CD14-positive monocyte (primary cell): ENCODE data around the gene PROC. TPM values are rescaled to one million over a fixed set of nuclear protein-coding genes. Genes with fewer than 3 reads are reported as not detected.

ENCODE experiments used
- DNase-seq, 3 donors: peaks; one replicate each; pipeline ENCODE4 v3.0.0-alpha.2; 2011 to 2022
- H2AFZ ChIP-seq: 2 replicates; pipeline ENCODE4 v1.6.0; 2012; ENCODE audit warnings: mild to moderate bottlenecking, low read depth, low read length, inconsistent platforms; ENCODE audit not compliant: insufficient read depth, poor library complexity, severe bottlenecking
- H3K27ac ChIP-seq, 2 donors: 1 replicate in 1 of 2; 2 replicates in 1 of 2; pipeline ENCODE4 v1.5.1; 2012 to 2013; ENCODE audit warnings: low read length in 2 of 2, control low read depth in 1 of 2, inconsistent platforms in 1 of 2, low read depth in 1 of 2, mild to moderate bottlenecking in 1 of 2
- H3K27me3 ChIP-seq, 2 donors: one replicate each; pipeline versions ENCODE4 v1.6.0 to v1.6.1; 2011 to 2013; ENCODE audit warnings: low read length in 2 of 2; ENCODE audit not compliant: control insufficient read depth in 2 of 2, insufficient read depth in 2 of 2
- H3K36me3 ChIP-seq, 2 donors: replicated peaks in 1 of 2; 1 replicate in 1 of 2; 2 replicates in 1 of 2; pipeline versions ENCODE4 v1.5.1 to v1.6.1; 2012 to 2013; ENCODE audit warnings: low read length in 2 of 2, control low read depth in 1 of 2, inconsistent platforms in 1 of 2, mild to moderate bottlenecking in 1 of 2; ENCODE audit not compliant: insufficient read depth in 2 of 2, control insufficient read depth in 1 of 2
- H3K4me1 ChIP-seq, 2 donors: 1 replicate in 1 of 2; 2 replicates in 1 of 2; pipeline versions ENCODE4 v1.5.1 to v1.6.1; 2012 to 2013; ENCODE audit warnings: low read length in 2 of 2, control low read depth in 1 of 2, inconsistent platforms in 1 of 2, mild to moderate bottlenecking in 1 of 2, moderate library complexity in 1 of 2; ENCODE audit not compliant: insufficient read depth in 2 of 2, control insufficient read depth in 1 of 2
- H3K4me2 ChIP-seq: replicated peaks from 2 replicates; pipeline ENCODE3; 2012; ENCODE audit warnings: low read length, moderate library complexity, mild to moderate bottlenecking; ENCODE audit not compliant: poor library complexity, severe bottlenecking; ENCODE audit errors: extremely low read depth
- H3K4me3 ChIP-seq, 3 experiments: fragments of 200-600 bp in 1 of 3; sonication (generic) in 1 of 3; replicated peaks in 1 of 3; 1 replicate in 2 of 3; 2 replicates in 1 of 3; pipeline ENCODE4 v1.5.1; 2011 to 2013; ENCODE audit warnings: low read length in 3 of 3, mild to moderate bottlenecking in 3 of 3, control low read depth in 2 of 3, low read depth in 2 of 3, inconsistent platforms in 1 of 3, moderate library complexity in 1 of 3
- H3K79me2 ChIP-seq: 2 replicates; pipeline ENCODE4 v1.6.0; 2012; ENCODE audit warnings: mild to moderate bottlenecking, control low read depth, inconsistent platforms, low read length, moderate library complexity; ENCODE audit not compliant: insufficient read depth
- H3K9ac ChIP-seq: 2 replicates; pipeline ENCODE4 v1.6.0; 2017; ENCODE audit warnings: low read length, mild to moderate bottlenecking; ENCODE audit not compliant: insufficient read depth, poor library complexity, severe bottlenecking
- H3K9me3 ChIP-seq, 2 donors: replicated peaks in 1 of 2; 1 replicate in 1 of 2; 2 replicates in 1 of 2; pipeline versions ENCODE4 v1.5.1 to v1.6.1; 2012 to 2013; ENCODE audit warnings: low read length in 2 of 2, control low read depth in 1 of 2; ENCODE audit not compliant: control insufficient read depth in 1 of 2, insufficient read depth in 1 of 2
- H4K20me1 ChIP-seq: 2 replicates; pipeline ENCODE4 v1.6.0; 2012; ENCODE audit warnings: mild to moderate bottlenecking, low read length, control low read depth, moderate library complexity; ENCODE audit not compliant: insufficient read depth
- H3K27ac Mint-ChIP-seq, 7 donors: one replicate each; pipeline ENCODE4 v1.8.0; 2020; ENCODE audit warnings: mild to moderate bottlenecking in 7 of 7, mixed read lengths in 7 of 7, moderate library complexity in 6 of 7, inconsistent platforms in 2 of 7
- H3K27me3 Mint-ChIP-seq, 3 donors: one replicate each; pipeline ENCODE4 v1.8.0; 2021 to 2022; ENCODE audit warnings: low read depth in 3 of 3, mild to moderate bottlenecking in 3 of 3, mixed read lengths in 3 of 3, moderate library complexity in 3 of 3, inconsistent platforms in 1 of 3
- H3K36me3 Mint-ChIP-seq, 2 donors: one replicate each; pipeline ENCODE4 v1.8.0; 2020; ENCODE audit warnings: mixed read lengths in 2 of 2, inconsistent platforms in 1 of 2, mild to moderate bottlenecking in 1 of 2
- H3K4me1 Mint-ChIP-seq: one replicate; pipeline ENCODE4 v1.8.0; 2020; ENCODE audit warnings: mild to moderate bottlenecking, mixed read lengths
- H3K4me3 Mint-ChIP-seq, 2 donors: one replicate each; pipeline ENCODE4 v1.8.0; 2020; ENCODE audit warnings: mild to moderate bottlenecking in 2 of 2, mixed read lengths in 2 of 2, moderate library complexity in 1 of 2
- H3K9me3 Mint-ChIP-seq, 7 donors: one replicate each; pipeline ENCODE4 v1.8.0; 2020 to 2022; ENCODE audit warnings: mixed read lengths in 7 of 7, mild to moderate bottlenecking in 6 of 7, moderate library complexity in 6 of 7, inconsistent platforms in 2 of 7
- WGBS: methylation state at CpG from one replicate; pipeline ENCODE4 v1.1.5; 2013; ENCODE audit warnings: missing lambda C conversion rate; ENCODE audit not compliant: insufficient coverage; 5-methylcytosine and 5-hydroxymethylcytosine counted together
- intact Hi-C, 2 donors: fragments of 100-400 bp; cut with micrococcal nuclease; formaldehyde crosslinking; loops; one replicate each; pipeline versions ENCODE4 v1.15.0 to v1.15.1; 2023
- polyA plus RNA-seq, 3 donors: library from polyadenylated mRNA; depleted of rRNA in 1 of 3; unstranded in 2 of 3; stranded (reverse) in 1 of 3; fragments of 300-500 nt in 2 of 3; fragments of >200 nt in 1 of 3; fragmentation: Illumina TruSeq in 2 of 3; gene quantifications; 1 replicate in 2 of 3; 2 replicates in 1 of 3; pipeline ENCODE4 v1.2.3, GENCODE V29; 2012 to 2021
- TF ChIP-seq, protein P1 (sequence below): fragments of 200-600 bp; IDR thresholded peaks from one replicate; pipeline ENCODE4 v1.8.0; 2022; ENCODE audit warnings: antibody characterized with exemption, mild to moderate bottlenecking

The PROC gene
- polyA plus RNA-seq, 3 donors: 0.69 TPM; not detected in 2

DNA sequence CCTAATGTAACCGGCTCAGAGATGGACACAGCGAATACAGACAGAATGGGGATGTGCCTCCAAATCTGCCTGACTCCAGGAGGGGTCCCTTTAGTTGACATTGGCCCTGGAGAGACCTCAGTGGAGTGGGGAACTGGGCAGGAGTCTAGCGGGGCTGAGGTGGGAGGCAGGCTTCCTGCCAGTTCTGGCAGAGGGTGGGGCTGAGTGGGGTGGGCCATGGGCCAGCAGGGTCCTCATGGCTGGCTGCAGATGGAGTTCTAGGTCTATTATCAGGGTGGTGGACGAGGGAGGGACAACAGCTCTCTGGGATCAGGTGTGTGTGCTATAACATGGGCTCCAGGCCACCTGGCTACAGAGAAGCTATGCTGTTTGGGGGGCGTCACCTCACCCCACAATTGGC lies 21.1 kb downstream of the PROC start:
- Histone ChIP-seq H3K27ac (no peak overlapping the region), H2AFZ (no peak overlapping the region), H3K9me3 (peaks cover under 1 to 8% of the 10 kb centered on the region in 2 donors), H4K20me1 (no peaks in the 10 kb centered on the region), H3K9ac (no peak overlapping the region), H3K79me2 (no peaks in the 10 kb centered on the region), H3K4me3 (no peak overlapping the region), H3K36me3 (no peaks in the 10 kb centered on the region), H3K27me3 (no peaks in the 10 kb centered on the region), H3K4me1 (no peaks in the 10 kb centered on the region), H3K4me2 (no peak overlapping the region)
- WGBS: 93% methylated on average over 4 of the region's 5 CpGs
- intact Hi-C loops: no loop called here
- Mint-ChIP-seq H3K27ac (no peak overlapping the region), H3K4me3 (no peak overlapping the region), H3K4me1 (no peaks in the 10 kb centered on the region), H3K27me3 (peaks cover 0 to 3% (median 1%) of the 10 kb centered on the region in 3 donors), H3K9me3 (peaks cover 9 to 17% (median 15%) of the 10 kb centered on the region in 7 donors), H3K36me3 (no peaks in the 10 kb centered on the region)
- TF ChIP-seq, protein P1, sequence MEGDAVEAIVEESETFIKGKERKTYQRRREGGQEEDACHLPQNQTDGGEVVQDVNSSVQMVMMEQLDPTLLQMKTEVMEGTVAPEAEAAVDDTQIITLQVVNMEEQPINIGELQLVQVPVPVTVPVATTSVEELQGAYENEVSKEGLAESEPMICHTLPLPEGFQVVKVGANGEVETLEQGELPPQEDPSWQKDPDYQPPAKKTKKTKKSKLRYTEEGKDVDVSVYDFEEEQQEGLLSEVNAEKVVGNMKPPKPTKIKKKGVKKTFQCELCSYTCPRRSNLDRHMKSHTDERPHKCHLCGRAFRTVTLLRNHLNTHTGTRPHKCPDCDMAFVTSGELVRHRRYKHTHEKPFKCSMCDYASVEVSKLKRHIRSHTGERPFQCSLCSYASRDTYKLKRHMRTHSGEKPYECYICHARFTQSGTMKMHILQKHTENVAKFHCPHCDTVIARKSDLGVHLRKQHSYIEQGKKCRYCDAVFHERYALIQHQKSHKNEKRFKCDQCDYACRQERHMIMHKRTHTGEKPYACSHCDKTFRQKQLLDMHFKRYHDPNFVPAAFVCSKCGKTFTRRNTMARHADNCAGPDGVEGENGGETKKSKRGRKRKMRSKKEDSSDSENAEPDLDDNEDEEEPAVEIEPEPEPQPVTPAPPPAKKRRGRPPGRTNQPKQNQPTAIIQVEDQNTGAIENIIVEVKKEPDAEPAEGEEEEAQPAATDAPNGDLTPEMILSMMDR: no peak
- DNase-seq: no peak

DNA sequence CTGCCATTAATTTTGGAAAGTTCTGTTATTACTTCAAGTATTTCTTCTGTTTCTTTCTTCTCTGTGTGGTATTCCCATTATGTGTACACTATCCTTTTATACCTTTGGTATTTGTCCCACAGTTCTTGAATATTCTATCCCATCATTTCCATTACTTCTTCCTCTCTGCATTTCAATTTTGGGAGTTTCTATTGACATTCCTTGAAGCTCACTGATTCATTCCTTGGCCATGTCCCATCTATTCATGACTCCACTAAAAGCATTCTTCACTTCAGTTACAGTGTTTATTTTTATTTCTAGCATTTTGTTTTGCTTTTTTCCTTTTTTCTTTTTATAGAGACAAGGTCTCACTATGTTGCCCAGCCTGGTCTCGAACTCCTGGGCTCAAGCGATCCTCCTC lies 30.3 kb downstream of the PROC start:
- Mint-ChIP-seq H3K9me3 (peaks cover 7 to 21% (median 16%) of the 10 kb centered on the region in 7 donors), H3K36me3 (peaks cover 8 to 12% of the 10 kb centered on the region in 2 donors), H3K27me3 (peaks cover 0 to 3% (median 0%) of the 10 kb centered on the region in 3 donors), H3K4me3 (no peak overlapping the region), H3K4me1 (no peaks in the 10 kb centered on the region), H3K27ac (no peak overlapping the region)
- Histone ChIP-seq H3K9me3 (peaks cover 8 to 10% of the 10 kb centered on the region in 2 donors), H2AFZ (no peak overlapping the region), H3K4me3 (no peak overlapping the region), H3K27me3 (no peaks in the 10 kb centered on the region), H3K4me2 (no peak overlapping the region), H3K4me1 (no peaks in the 10 kb centered on the region), H3K27ac (no peak overlapping the region), H3K79me2 (no peaks in the 10 kb centered on the region), H4K20me1 (no peaks in the 10 kb centered on the region), H3K36me3 (no peaks in the 10 kb centered on the region), H3K9ac (no peak overlapping the region)
- TF ChIP-seq, protein P1: no peak
- DNase-seq: no peak
- intact Hi-C loops: no loop called here
- WGBS: 100% methylated on average over 1 of the region's 2 CpGs
